ENCODE results near the gene AMN.

- no peak for TF ChIP-seq CTCF (IDR thresholded peaks at IDR 0.05)
- TF ChIP-seq POLR2A (IDR thresholded peaks at IDR 0.05), result no peak
Observed at GRCh38 chr14:102913341-102914211, 8.9 kb upstream of the AMN start.

Data from ovary (tissue), 3 donors.